Stomach (tissue), 4 donors: ENCODE data around the gene SMYD3.

Experiments used
- CTCF ChIP-seq, 7 experiments: fragments of 450-650 bp in 4 of 7; fragments of 200-600 bp in 3 of 7; sonication (generic) in 3 of 7; IDR thresholded peaks; one replicate each; pipeline ENCODE4 v1.5.1; 2016 to 2019; ENCODE audit warnings: antibody characterized with exemption in 7 of 7, control low read depth in 2 of 7, mild to moderate bottlenecking in 1 of 7
- EP300 ChIP-seq: sonication (generic); formaldehyde crosslinking; IDR thresholded peaks from one replicate; pipeline ENCODE4 v1.6.1; 2017; ENCODE audit warnings: antibody characterized with exemption
- POLR2A ChIP-seq, 4 donors: fragments of 450-650 bp; IDR thresholded peaks; one replicate each; pipeline ENCODE4 v1.6.1; 2016; ENCODE audit warnings: antibody characterized with exemption in 4 of 4, control low read depth in 2 of 4, mild to moderate bottlenecking in 1 of 4, moderate library complexity in 1 of 4
- POLR2AphosphoS5 ChIP-seq, 3 donors: sonication (generic); formaldehyde crosslinking; IDR thresholded peaks; one replicate each; pipeline ENCODE4 v1.6.1; 2016; ENCODE audit warnings: antibody characterized with exemption in 3 of 3

- TF ChIP-seq CTCF (IDR thresholded peaks at IDR 0.05) (no peak), POLR2A (IDR thresholded peaks at IDR 0.05) (no peak), EP300 (no peak), POLR2AphosphoS5 (IDR thresholded peaks at IDR 0.05) (no peak)
Observed at GRCh38 chr1:246020211-246020954, 486.7 kb downstream of the SMYD3 start.
